ENCODE results near the gene PDE4D.

Gene PDE4D

DNA sequence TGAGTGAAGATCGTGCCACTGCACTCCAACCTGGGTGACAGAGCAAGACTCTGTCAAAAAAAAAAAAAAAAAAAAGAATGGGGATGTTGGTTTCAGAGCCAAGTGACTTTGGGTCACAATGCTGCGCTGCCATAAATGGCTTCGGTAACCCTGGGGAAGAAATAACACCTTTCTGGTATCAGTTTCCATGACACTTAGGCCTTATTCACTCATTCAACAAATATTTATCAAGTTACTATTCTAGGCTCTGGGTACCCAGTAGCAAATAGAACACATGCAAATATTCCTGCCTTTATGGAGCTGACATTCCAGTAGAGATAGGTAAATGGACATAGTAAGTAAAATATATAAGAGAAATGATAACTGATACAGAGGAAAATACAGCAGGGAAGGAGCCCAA, 454.2 kb downstream of the PDE4D start:
- DNase-seq (ENCODE audit: insufficient read length, low spot score) (no peak), FAIRE-seq (no peak)
- TF ChIP-seq CTCF (IDR thresholded peaks at IDR 0.05; ENCODE audit: insufficient read depth, missing control alignments) = no peak

- FAIRE-seq = no peak
- no peak for TF ChIP-seq CTCF (IDR thresholded peaks at IDR 0.05; ENCODE audit: insufficient read depth, missing control alignments)
- no peak for DNase-seq (ENCODE audit: insufficient read length, low spot score)
These were observed 456.4 kb downstream of the PDE4D start for GRCh38 chr5:59437176-59437575.

DNA sequence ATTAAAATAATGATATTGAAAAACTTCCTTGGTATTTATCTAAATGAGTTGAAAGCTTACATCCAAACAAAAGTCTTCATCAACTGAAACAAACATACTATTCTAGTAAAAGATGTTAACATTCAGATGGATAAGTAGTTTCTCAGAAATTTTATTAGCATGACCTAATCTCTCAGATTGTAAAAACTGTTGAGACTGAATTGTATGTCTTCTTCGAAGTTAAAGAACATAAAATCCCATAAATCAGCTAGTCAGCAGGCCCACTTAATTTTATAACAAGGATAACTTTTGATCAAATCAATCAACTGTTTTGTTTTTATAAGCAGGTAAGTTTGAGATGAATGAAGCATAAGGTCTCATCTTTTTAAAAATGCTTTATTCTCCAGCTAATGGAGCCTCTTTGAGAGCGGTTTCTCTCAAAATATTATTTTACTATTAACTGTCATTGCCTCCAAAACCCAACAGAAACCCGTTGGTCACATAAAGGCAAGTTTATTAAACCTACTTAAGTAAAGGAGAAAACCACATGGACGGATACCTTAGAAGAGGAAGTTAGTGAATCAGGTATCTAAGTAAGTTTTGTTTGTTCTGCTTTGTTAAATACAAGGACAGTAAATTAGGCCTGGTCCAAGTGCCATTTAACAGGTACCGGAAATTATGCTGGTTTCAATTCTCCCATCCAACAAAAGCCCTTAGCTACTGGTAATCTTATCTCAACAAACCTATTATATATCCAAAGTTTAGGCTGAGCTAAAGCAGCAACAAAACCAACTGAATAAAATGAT, 457.0 kb downstream of the PDE4D start:
- no peak for FAIRE-seq
- no peak for TF ChIP-seq CTCF (IDR thresholded peaks at IDR 0.05; ENCODE audit: insufficient read depth, missing control alignments)
- no peak for DNase-seq (ENCODE audit: insufficient read length, low spot score)

GRCh38 chr5:59433174-59433573, 460.4 kb downstream of the PDE4D start:
- no peak for TF ChIP-seq CTCF (IDR thresholded peaks at IDR 0.05; ENCODE audit: insufficient read depth, missing control alignments)
- no peak for FAIRE-seq
- DNase-seq (ENCODE audit: insufficient read length, low spot score) = no peak

DNA sequence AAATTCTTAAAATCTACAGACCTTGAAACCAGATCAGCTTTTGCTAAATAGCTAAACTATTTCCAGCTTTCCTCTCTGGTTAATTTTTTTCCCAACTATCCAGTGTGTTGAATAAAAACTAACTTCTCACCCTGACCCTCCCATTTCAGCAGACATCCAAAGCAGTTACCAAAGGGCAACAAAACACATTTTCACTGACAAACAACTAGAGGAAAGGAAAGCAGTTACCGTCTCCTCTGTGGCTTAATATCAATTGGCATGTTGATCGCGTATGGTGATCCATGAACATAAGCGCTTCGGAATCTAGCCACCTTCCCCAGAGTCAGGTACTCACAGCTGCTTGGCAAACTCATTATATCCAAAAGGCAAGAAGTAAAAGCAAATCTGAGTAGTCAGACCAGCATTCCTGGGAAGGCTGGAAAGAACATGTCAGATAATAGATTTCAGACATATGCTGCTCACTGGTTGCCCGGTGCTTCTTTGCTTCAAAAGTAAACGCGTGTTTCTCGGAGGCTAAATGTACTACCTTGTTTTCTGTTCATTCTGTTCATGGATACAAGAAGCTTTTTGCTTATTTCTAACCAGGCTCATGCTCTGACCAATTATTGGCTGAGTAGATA, 463.4 kb downstream of the PDE4D start:
- FAIRE-seq = no peak
- DNase-seq (ENCODE audit: insufficient read length, low spot score) = no peak
- TF ChIP-seq CTCF (IDR thresholded peaks at IDR 0.05; ENCODE audit: insufficient read depth, missing control alignments) = no peak

- DNase-seq (ENCODE audit: insufficient read length, low spot score) = no peak
- no peak for TF ChIP-seq CTCF (IDR thresholded peaks at IDR 0.05; ENCODE audit: insufficient read depth, missing control alignments)
- FAIRE-seq = no peak
These were observed 465.1 kb downstream of the PDE4D start for GRCh38 chr5:59428391-59428790.

GRCh38 chr5:59424515-59424914, 469.0 kb downstream of the PDE4D start:
- FAIRE-seq (no peak), DNase-seq (ENCODE audit: insufficient read length, low spot score) (no peak)
- TF ChIP-seq CTCF (IDR thresholded peaks at IDR 0.05; ENCODE audit: insufficient read depth, missing control alignments) = no peak
